Smooth muscle cell (in vitro differentiated cells): ENCODE measurements around the gene CCDC197. TPM values are rescaled to one million over a fixed set of nuclear protein-coding genes. Genes with fewer than 3 reads are reported as not detected.

Experiments
- DNase-seq: peaks from one replicate; lab custom pipeline; 2025; ENCODE audit not compliant: unreplicated experiment; lab: John Stamatoyannopoulos, UW
- H2AFZ ChIP-seq: fragments of 200-600 bp; sonication (generic); 2 replicates; pipeline ENCODE4 v1.6.0; 2016; ENCODE audit warnings: antibody characterized with exemption, low read depth, mild to moderate bottlenecking
- H3F3A ChIP-seq: fragments of 200-600 bp; sonication (generic); 2 replicates; pipeline ENCODE4 v1.6.0; 2017; ENCODE audit warnings: antibody characterized with exemption, low read depth
- H3K27ac ChIP-seq: fragments of 200-600 bp; sonication (generic); 2 replicates; pipeline ENCODE4 v1.5.1; 2016; ENCODE audit warnings: low read depth, mild to moderate bottlenecking
- H3K27me3 ChIP-seq: fragments of 200-600 bp; sonication (generic); 2 replicates; pipeline ENCODE4 v1.6.1; 2016; ENCODE audit warnings: low read depth, mild to moderate bottlenecking
- H3K36me3 ChIP-seq: fragments of 200-600 bp; sonication (generic); 2 replicates; pipeline ENCODE4 v1.5.1; 2016; ENCODE audit warnings: low read depth
- H3K4me1 ChIP-seq: fragments of 200-600 bp; sonication (generic); 2 replicates; pipeline ENCODE4 v1.5.1; 2016; ENCODE audit warnings: low read depth
- H3K4me2 ChIP-seq: fragments of 200-600 bp; sonication (generic); 2 replicates; pipeline ENCODE4 v1.6.0; 2016; ENCODE audit warnings: mild to moderate bottlenecking
- H3K4me3 ChIP-seq: fragments of 200-600 bp; sonication (generic); 2 replicates; pipeline ENCODE4 v1.5.1; 2016; ENCODE audit warnings: mild to moderate bottlenecking
- H3K79me2 ChIP-seq: fragments of 200-600 bp; sonication (generic); 2 replicates; pipeline ENCODE4 v1.6.0; 2016; ENCODE audit warnings: low read depth, mild to moderate bottlenecking
- H3K9ac ChIP-seq: fragments of 200-600 bp; sonication (generic); 2 replicates; pipeline ENCODE4 v1.6.0; 2016; ENCODE audit warnings: low read depth
- H3K9me3 ChIP-seq: fragments of 200-600 bp; sonication (generic); replicated peaks from 2 replicates; pipeline ENCODE4 v1.5.1; 2016; ENCODE audit warnings: low read depth
- H4K20me1 ChIP-seq: fragments of 200-600 bp; sonication (generic); 2 replicates; pipeline ENCODE4 v1.6.0; 2016; ENCODE audit warnings: low read depth
- WGBS: methylation state at CpG from one replicate; pipeline ENCODE4 v1.1.7; 2016; ENCODE audit warnings: low lambda C conversion rate; 5-methylcytosine and 5-hydroxymethylcytosine counted together
- polyA plus RNA-seq: library from polyadenylated mRNA; unstranded; fragments of >200 nt; fragmentation: Nextera tagmentation; extraction: Ambion mirVana; gene quantifications from 2 replicates; pipeline ENCODE4 v1.2.1, GENCODE V29; 2016
- total RNA-seq: library from RNA; depleted of rRNA; stranded (reverse); fragments of >200 nt; gene quantifications from 2 replicates; pipeline ENCODE4 v1.2.3, GENCODE V29; 2014
- TF ChIP-seq, protein P1 (sequence below): fragments of 200-600 bp; sonication (generic); IDR thresholded peaks from 2 replicates; pipeline ENCODE4 v1.5.1; 2017; ENCODE audit warnings: borderline replicate concordance, mild to moderate bottlenecking, antibody characterized with exemption; ENCODE audit not compliant: insufficient read depth, poor library complexity, severe bottlenecking

The CCDC197 gene
- total and polyA plus RNA-seq, 2 experiments from 2014 or later, result not detected

DNA sequence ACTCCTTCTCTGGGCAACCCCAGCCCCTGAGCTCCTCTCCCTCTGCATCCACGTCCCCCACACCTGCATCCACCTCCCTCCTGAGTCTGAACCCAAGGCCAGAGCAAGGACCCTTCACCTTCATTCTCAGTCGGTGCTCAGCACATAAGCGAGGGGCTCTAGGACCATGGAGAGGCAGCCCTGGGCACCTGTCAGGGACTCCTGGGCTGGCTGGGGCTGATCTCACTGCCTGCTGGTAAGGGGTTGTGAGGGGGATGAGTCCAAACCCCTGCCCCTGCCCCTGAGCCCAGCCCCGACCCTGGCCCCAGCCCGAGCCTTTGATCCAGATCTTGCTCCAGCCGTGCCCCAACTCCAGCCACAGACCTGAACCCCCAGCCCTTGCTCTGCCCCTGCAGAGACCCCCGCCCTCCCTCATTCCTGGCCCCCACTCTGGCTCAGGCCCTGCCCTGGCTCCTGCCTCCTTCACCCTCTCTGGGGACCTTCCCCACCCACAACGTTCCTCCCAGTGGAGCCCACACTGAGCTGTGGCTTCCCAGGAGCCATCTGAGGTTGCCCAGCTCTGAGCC, 888 bp upstream of the CCDC197 start:
- H4K20me1 ChIP-seq, result no peaks in the 10 kb centered on the region
- no peak overlapping the region for H3K4me3 ChIP-seq
- H3K9me3 ChIP-seq, result no peaks in the 10 kb centered on the region
- H3K79me2 ChIP-seq, result no peaks in the 10 kb centered on the region
- H3K9ac ChIP-seq, result no peak overlapping the region
- no peak overlapping the region for H3K4me2 ChIP-seq
- H3K4me1 ChIP-seq, result no peaks in the 10 kb centered on the region
- no peaks in the 10 kb centered on the region for H3K36me3 ChIP-seq
- no peak overlapping the region for H2AFZ ChIP-seq
- 91% methylated on average over 6 of the region's 8 CpGs for WGBS
- DNase-seq, result no peak
- no peaks in the 10 kb centered on the region for H3K27me3 ChIP-seq
- H3K27ac ChIP-seq, result no peak overlapping the region
- no peaks in the 10 kb centered on the region for H3F3A ChIP-seq
- TF ChIP-seq, protein P1, sequence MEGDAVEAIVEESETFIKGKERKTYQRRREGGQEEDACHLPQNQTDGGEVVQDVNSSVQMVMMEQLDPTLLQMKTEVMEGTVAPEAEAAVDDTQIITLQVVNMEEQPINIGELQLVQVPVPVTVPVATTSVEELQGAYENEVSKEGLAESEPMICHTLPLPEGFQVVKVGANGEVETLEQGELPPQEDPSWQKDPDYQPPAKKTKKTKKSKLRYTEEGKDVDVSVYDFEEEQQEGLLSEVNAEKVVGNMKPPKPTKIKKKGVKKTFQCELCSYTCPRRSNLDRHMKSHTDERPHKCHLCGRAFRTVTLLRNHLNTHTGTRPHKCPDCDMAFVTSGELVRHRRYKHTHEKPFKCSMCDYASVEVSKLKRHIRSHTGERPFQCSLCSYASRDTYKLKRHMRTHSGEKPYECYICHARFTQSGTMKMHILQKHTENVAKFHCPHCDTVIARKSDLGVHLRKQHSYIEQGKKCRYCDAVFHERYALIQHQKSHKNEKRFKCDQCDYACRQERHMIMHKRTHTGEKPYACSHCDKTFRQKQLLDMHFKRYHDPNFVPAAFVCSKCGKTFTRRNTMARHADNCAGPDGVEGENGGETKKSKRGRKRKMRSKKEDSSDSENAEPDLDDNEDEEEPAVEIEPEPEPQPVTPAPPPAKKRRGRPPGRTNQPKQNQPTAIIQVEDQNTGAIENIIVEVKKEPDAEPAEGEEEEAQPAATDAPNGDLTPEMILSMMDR, result no peak

DNA sequence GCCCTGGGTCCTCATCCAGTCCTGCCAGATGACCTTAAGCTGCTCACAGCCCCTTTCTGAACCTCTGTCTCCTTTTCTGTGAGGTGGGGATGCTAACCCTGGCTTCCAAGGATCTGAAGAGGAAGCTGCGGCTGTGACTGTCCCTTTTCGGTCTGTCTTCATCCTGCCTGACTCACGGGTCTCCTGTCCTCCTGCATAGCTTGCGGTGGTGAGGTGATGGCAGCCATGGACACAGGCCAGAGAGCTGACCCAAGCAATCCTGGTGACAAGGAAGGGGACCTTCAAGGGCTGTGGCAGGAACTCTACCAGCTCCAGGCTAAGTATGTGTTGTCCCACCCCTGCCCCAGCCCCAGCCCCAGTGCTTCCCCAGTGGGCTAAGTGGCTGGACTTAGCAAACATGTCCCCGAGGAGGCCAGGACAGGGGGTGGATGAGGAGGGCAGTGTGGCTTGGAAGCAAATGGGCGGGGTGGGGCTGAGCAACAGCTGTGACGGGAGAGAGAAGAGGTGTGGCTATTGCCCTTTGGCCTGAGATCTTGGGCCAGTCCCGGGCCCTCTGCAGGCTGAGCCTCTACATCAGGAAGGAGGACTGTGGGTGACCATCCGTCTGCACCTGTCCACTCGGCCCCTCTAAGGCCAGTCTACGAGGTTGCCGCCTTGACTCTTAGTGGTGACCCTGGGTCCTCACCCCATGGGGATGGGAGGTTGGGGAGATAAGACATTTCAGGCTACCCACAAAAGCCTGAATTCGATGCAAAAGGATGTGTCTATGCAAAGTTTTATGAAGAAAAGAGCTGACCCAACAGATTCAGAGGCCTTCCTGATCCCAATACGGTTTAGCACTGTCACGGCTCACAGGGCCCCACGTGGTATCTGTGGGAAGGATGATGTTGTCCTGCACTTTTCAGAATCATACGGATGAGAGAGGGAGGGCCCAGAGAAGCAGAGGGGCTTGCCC, 1.1 kb downstream of the CCDC197 start:
- H4K20me1 ChIP-seq, result no peaks in the 10 kb centered on the region
- WGBS, result 88% methylated on average over 14 of the region's 17 CpGs
- H3K27ac ChIP-seq, result no peak overlapping the region

DNA sequence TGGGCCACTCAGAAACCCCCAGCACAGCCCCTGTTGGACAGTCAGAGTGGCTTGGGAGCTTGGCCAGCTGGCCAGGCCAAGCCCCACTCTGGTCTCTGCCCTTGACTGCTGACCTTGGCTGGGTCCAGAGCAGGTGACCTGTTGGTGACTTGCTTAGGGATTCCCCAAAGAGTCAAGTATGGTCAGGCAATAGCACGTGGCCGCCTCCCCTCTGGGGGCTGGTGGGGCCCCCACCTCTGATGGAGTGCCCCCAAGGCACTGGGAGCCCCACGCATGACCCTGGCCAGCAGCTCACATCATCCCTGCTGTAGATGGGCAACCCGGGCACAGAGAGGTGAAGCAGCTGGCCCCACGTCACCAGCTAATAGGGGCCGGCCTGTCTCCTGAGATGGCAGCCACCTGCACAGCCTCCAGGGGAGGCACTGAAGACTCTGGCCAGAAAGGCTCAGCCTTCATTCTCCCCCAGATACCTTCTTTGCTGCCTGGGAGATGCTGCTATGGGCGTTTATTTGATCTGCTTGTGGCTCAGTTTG, 1.8 kb downstream of the CCDC197 start:
- H3K4me3 ChIP-seq, result no peak overlapping the region

More for the DNA sequence above, 1.1 kb downstream of the CCDC197 start:
- Histone ChIP-seq H3K27me3 (peaks cover 4% of the 10 kb centered on the region), H3K4me2 (no peak overlapping the region), H3K9ac (no peak overlapping the region), H3K36me3 (no peaks in the 10 kb centered on the region), H3K4me1 (no peaks in the 10 kb centered on the region), H3F3A (no peaks in the 10 kb centered on the region), H3K9me3 (no peaks in the 10 kb centered on the region), H3K79me2 (no peaks in the 10 kb centered on the region), H3K4me3 (no peak overlapping the region), H2AFZ (no peak overlapping the region)
- TF ChIP-seq, protein P1, result no peak
- DNase-seq, result no peak

More for the DNA sequence above, 1.8 kb downstream of the CCDC197 start:
- H3K79me2 ChIP-seq, result no peaks in the 10 kb centered on the region
- no peaks in the 10 kb centered on the region for H3F3A ChIP-seq
- TF ChIP-seq, protein P1, result no peak
- no peak overlapping the region for H3K9ac ChIP-seq
- WGBS, result 92% methylated on average over 7 of the region's 7 CpGs
- H3K4me1 ChIP-seq, result no peaks in the 10 kb centered on the region
- H3K27me3 ChIP-seq, result peaks cover 4% of the 10 kb centered on the region
- no peak overlapping the region for H3K4me2 ChIP-seq
- H2AFZ ChIP-seq, result no peak overlapping the region
- DNase-seq, result no peak
- H3K9me3 ChIP-seq, result no peaks in the 10 kb centered on the region
- H3K27ac ChIP-seq, result no peak overlapping the region
- H4K20me1 ChIP-seq, result no peaks in the 10 kb centered on the region
- no peaks in the 10 kb centered on the region for H3K36me3 ChIP-seq
